ENCODE measurements around the gene TMCO4.

DNA sequence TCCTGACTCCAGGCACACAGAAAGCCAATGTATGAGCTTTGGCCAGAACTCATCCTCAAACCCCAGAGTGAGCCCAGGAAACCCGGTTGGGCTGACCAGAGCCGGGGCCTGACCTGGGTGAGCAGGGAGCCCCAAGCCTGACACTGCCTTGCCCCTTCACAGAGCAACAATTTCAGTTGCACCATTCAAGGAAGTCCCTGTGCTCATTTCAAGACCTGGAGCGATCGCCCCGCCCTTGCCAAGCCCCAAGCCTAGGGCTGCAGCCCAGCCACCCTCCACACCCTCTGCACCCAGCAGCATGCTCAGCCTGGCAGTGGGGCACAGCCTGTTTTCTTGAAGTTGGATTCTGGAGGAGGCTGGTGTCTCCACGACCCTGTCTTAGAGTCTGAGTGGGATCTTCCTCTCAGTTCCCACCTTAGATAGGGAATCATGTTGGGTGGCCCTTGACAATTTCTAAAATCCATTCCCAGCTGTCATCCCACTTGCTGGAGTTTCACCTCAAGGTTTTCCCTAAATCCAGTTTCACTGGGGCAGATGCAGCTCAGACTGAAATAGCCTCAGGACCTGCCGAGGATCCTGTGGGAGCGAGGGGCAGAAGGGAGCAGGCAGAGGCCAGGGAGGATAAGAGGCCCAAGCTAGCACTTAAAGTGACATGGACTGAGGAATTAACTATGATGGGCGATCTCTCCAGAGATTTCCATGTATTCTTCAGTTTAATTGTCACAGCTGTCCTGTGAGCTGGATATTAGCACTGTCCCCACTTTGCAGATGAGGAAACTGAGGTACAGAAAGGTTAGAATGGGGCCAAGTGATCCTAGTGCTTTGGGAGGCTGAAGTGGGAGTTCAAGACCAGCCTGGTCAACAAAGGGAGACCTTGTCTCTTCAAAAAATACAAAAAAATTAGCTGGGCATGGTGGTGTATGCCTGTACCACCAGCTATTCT, 153.1 kb downstream of the TMCO4 start:
- TF ChIP-seq CTCF (conservative IDR thresholded peaks at IDR 0.05; ENCODE audit: low read length) (no peak), EZH2phosphoT487 (IDR thresholded peaks at IDR 0.05; ENCODE audit: borderline replicate concordance, low read depth, low read length) (no peak)
